ENCODE data around the gene FAM168A. TPM values are rescaled to one million over a fixed set of nuclear protein-coding genes. Genes with fewer than 3 reads are reported as not detected.

Gene FAM168A
- polyA plus RNA-seq, 4 donors, result 5.4 to 18.8 (median 9.9) TPM

GRCh38 chr11:73395297-73396208, 202.4 kb downstream of the FAM168A start:
- 75 to 85% (median 85%) methylated on average over 22 of the region's 22 CpGs for WGBS, 3 donors
- H3K27me3 ChIP-seq (ENCODE audit: control insufficient read depth in 3 of 3, insufficient read depth in 3 of 3, low read length in 3 of 3), result no peaks in the 10 kb centered on the region
- FAIRE-seq (no peak), DNase-seq (no peak)
- no peak overlapping the region for H3K27ac ChIP-seq (ENCODE audit: low read depth in 1 of 3, low read length in 2 of 3)
- no peaks in the 10 kb centered on the region for H3K9me3 ChIP-seq (ENCODE audit: control insufficient read depth in 2 of 2, insufficient read depth in 1 of 2, low read depth in 1 of 2, low read length in 1 of 2)
- H3K36me3 ChIP-seq (ENCODE audit: control insufficient read depth in 3 of 3, insufficient read depth in 2 of 3, low read depth in 1 of 3, low read length in 3 of 3), result peaks cover 0 to 58% (median 3%) of the 10 kb centered on the region in 3 donors
- H3K4me3 ChIP-seq (ENCODE audit: low read depth in 1 of 3, low read length in 3 of 3), result no peak overlapping the region
- H3K4me1 ChIP-seq (ENCODE audit: control insufficient read depth in 3 of 3, insufficient read depth in 2 of 3, low read depth in 1 of 3, low read length in 2 of 3), result peaks cover 0 to 3% (median 0%) of the 10 kb centered on the region in 3 donors

GRCh38 chr11:73394416-73395296, 203.3 kb downstream of the FAM168A start:
- 93 to 94% (median 94%) methylated on average over 33 to 34 of the region's 34 CpGs for WGBS, 3 donors
- Histone ChIP-seq H3K4me1 (ENCODE audit: control insufficient read depth in 3 of 3, insufficient read depth in 2 of 3, low read depth in 1 of 3, low read length in 2 of 3) (peaks cover 0 to 3% (median 0%) of the 10 kb centered on the region in 3 donors), H3K27me3 (ENCODE audit: control insufficient read depth in 3 of 3, insufficient read depth in 3 of 3, low read length in 3 of 3) (no peaks in the 10 kb centered on the region), H3K9me3 (ENCODE audit: control insufficient read depth in 2 of 2, insufficient read depth in 1 of 2, low read depth in 1 of 2, low read length in 1 of 2) (no peaks in the 10 kb centered on the region), H3K4me3 (ENCODE audit: low read depth in 1 of 3, low read length in 3 of 3) (no peak overlapping the region), H3K36me3 (ENCODE audit: control insufficient read depth in 3 of 3, insufficient read depth in 2 of 3, low read depth in 1 of 3, low read length in 3 of 3) (peaks cover 0 to 55% (median 3%) of the 10 kb centered on the region in 3 donors), H3K27ac (ENCODE audit: low read depth in 1 of 3, low read length in 2 of 3) (no peak overlapping the region)
- no peak for DNase-seq
- no peak for FAIRE-seq

- H3K4me1 ChIP-seq (ENCODE audit: control insufficient read depth in 3 of 3, insufficient read depth in 2 of 3, low read depth in 1 of 3, low read length in 2 of 3), result peaks cover 0 to 3% (median 0%) of the 10 kb centered on the region in 3 donors
- DNase-seq (peak; percentile 70 to 83), FAIRE-seq (no peak)
- WGBS, 3 donors, result 78 to 79% (median 79%) methylated on average over 15 to 16 of the region's 16 CpGs
- no peak overlapping the region for H3K27ac ChIP-seq (ENCODE audit: low read depth in 1 of 3, low read length in 2 of 3)
- no peaks in the 10 kb centered on the region for H3K9me3 ChIP-seq (ENCODE audit: control insufficient read depth in 2 of 2, insufficient read depth in 1 of 2, low read depth in 1 of 2, low read length in 1 of 2)
- H3K36me3 ChIP-seq (ENCODE audit: control insufficient read depth in 3 of 3, insufficient read depth in 2 of 3, low read depth in 1 of 3, low read length in 3 of 3), result peaks cover 0 to 56% (median 3%) of the 10 kb centered on the region in 3 donors
- H3K27me3 ChIP-seq (ENCODE audit: control insufficient read depth in 3 of 3, insufficient read depth in 3 of 3, low read length in 3 of 3), result no peaks in the 10 kb centered on the region
- no peak overlapping the region for H3K4me3 ChIP-seq (ENCODE audit: low read depth in 1 of 3, low read length in 3 of 3)
These were observed 204.2 kb downstream of the FAM168A start for GRCh38 chr11:73393479-73394415.

DNA sequence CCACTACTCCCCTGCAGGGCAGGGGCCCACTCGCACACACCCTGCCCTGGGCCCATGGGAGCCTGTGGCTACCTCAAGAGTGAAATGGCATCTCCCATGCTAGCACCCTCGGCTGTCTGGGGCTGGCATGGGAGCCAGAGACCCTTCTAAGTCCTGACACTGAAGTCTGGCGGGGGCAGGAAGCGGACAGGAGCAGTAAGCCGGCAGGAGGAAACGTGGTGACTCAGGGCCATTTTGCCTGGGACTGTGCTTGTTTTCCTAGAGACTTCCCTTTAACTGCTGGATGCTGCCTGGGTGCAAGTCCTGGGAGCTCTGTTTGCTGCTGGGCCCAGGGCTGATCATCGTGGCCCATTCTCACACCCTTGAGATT, 204.9 kb downstream of the FAM168A start:
- Histone ChIP-seq H3K4me3 (ENCODE audit: low read depth in 1 of 3, low read length in 3 of 3) (no peak overlapping the region), H3K4me1 (ENCODE audit: control insufficient read depth in 3 of 3, insufficient read depth in 2 of 3, low read depth in 1 of 3, low read length in 2 of 3) (peaks cover 0 to 3% (median 0%) of the 10 kb centered on the region in 3 donors), H3K36me3 (ENCODE audit: control insufficient read depth in 3 of 3, insufficient read depth in 2 of 3, low read depth in 1 of 3, low read length in 3 of 3) (peaks cover 0 to 51% (median 3%) of the 10 kb centered on the region in 3 donors), H3K27ac (ENCODE audit: low read depth in 1 of 3, low read length in 2 of 3) (no peak overlapping the region), H3K27me3 (ENCODE audit: control insufficient read depth in 3 of 3, insufficient read depth in 3 of 3, low read length in 3 of 3) (no peaks in the 10 kb centered on the region), H3K9me3 (ENCODE audit: control insufficient read depth in 2 of 2, insufficient read depth in 1 of 2, low read depth in 1 of 2, low read length in 1 of 2) (no peaks in the 10 kb centered on the region)
- no peak for FAIRE-seq
- no peak for DNase-seq
- 91 to 93% (median 92%) methylated on average over 7 of the region's 7 CpGs for WGBS, 3 donors

GRCh38 chr11:73392108-73393010, 205.6 kb downstream of the FAM168A start:
- no peak for FAIRE-seq
- DNase-seq, result no peak

GRCh38 chr11:73391665-73392064, 206.2 kb downstream of the FAM168A start:
- Histone ChIP-seq H3K4me3 (ENCODE audit: low read depth in 1 of 3, low read length in 3 of 3) (no peak overlapping the region), H3K4me1 (ENCODE audit: control insufficient read depth in 3 of 3, insufficient read depth in 2 of 3, low read depth in 1 of 3, low read length in 2 of 3) (peaks cover 0 to 3% (median 0%) of the 10 kb centered on the region in 3 donors), H3K36me3 (ENCODE audit: control insufficient read depth in 3 of 3, insufficient read depth in 2 of 3, low read depth in 1 of 3, low read length in 3 of 3) (peaks cover 0 to 48% (median 3%) of the 10 kb centered on the region in 3 donors), H3K9me3 (ENCODE audit: control insufficient read depth in 2 of 2, insufficient read depth in 1 of 2, low read depth in 1 of 2, low read length in 1 of 2) (no peaks in the 10 kb centered on the region), H3K27ac (ENCODE audit: low read depth in 1 of 3, low read length in 2 of 3) (no peak overlapping the region), H3K27me3 (ENCODE audit: control insufficient read depth in 3 of 3, insufficient read depth in 3 of 3, low read length in 3 of 3) (no peaks in the 10 kb centered on the region)
- FAIRE-seq (no peak), DNase-seq (no peak)
- WGBS, 3 donors, result 92 to 95% (median 93%) methylated on average over 10 of the region's 10 CpGs

More at GRCh38 chr11:73392108-73393010, 205.6 kb downstream of the FAM168A start:
- Histone ChIP-seq H3K27ac (ENCODE audit: low read depth in 1 of 3, low read length in 2 of 3) (no peak overlapping the region), H3K4me3 (ENCODE audit: low read depth in 1 of 3, low read length in 3 of 3) (no peak overlapping the region), H3K4me1 (ENCODE audit: control insufficient read depth in 3 of 3, insufficient read depth in 2 of 3, low read depth in 1 of 3, low read length in 2 of 3) (peaks cover 0 to 3% (median 0%) of the 10 kb centered on the region in 3 donors), H3K36me3 (ENCODE audit: control insufficient read depth in 3 of 3, insufficient read depth in 2 of 3, low read depth in 1 of 3, low read length in 3 of 3) (peaks cover 0 to 51% (median 3%) of the 10 kb centered on the region in 3 donors), H3K27me3 (ENCODE audit: control insufficient read depth in 3 of 3, insufficient read depth in 3 of 3, low read length in 3 of 3) (no peaks in the 10 kb centered on the region), H3K9me3 (ENCODE audit: control insufficient read depth in 2 of 2, insufficient read depth in 1 of 2, low read depth in 1 of 2, low read length in 1 of 2) (no peaks in the 10 kb centered on the region)
- WGBS, 3 donors, result 93 to 95% (median 95%) methylated on average over 28 to 31 of the region's 31 CpGs

Measured in small intestine (tissue), 7 donors.